Neuronal stem cell (in vitro differentiated cells): Measurements from ENCODE around the gene ETV6.

Experiments used
- DNase-seq: peaks from one replicate; pipeline ENCODE4 v3.0.0-alpha.2; 2013; ENCODE audit warnings: low spot score
- H2AFZ ChIP-seq: one replicate; pipeline ENCODE4 v1.6.1; 2013; ENCODE audit warnings: mild to moderate bottlenecking, low read length, inconsistent platforms
- H2AK5ac ChIP-seq: 2 replicates; pipeline ENCODE4 v1.6.1; 2013; ENCODE audit warnings: low read depth, mild to moderate bottlenecking, inconsistent platforms, low read length, moderate library complexity, mixed read lengths
- H2BK120ac ChIP-seq: 2 replicates; pipeline ENCODE4 v1.6.1; 2013; ENCODE audit warnings: low read depth, mild to moderate bottlenecking, inconsistent platforms, low read length, moderate library complexity, mixed read lengths
- H2BK12ac ChIP-seq: one replicate; pipeline ENCODE4 v1.6.1; 2013; ENCODE audit warnings: low read length, inconsistent platforms
- H2BK15ac ChIP-seq: 2 replicates; pipeline ENCODE4 v1.6.1; 2013; ENCODE audit warnings: mild to moderate bottlenecking, low read length, inconsistent platforms, mixed read lengths
- H2BK5ac ChIP-seq: one replicate; pipeline ENCODE4 v1.6.1; 2013; ENCODE audit warnings: inconsistent platforms, mild to moderate bottlenecking, low read length, moderate library complexity
- H3K14ac ChIP-seq: one replicate; pipeline ENCODE4 v1.6.1; 2013; ENCODE audit warnings: low read length, inconsistent platforms
- H3K18ac ChIP-seq: 2 replicates; pipeline ENCODE4 v1.6.1; 2013; ENCODE audit warnings: low read length, inconsistent platforms
- H3K23ac ChIP-seq: 2 replicates; pipeline ENCODE4 v1.6.1; 2013; ENCODE audit warnings: low read depth, mild to moderate bottlenecking, mixed read lengths, low read length, inconsistent platforms; ENCODE audit not compliant: poor library complexity
- H3K27ac ChIP-seq: replicated peaks from 3 replicates; pipeline ENCODE4 v1.5.1; 2013; ENCODE audit warnings: low read length, inconsistent platforms
- H3K27me3 ChIP-seq, 3 experiments: 2 replicates each; pipeline ENCODE4 v1.6.1; 2013; ENCODE audit warnings: low read length in 3 of 3, mild to moderate bottlenecking in 2 of 3, inconsistent platforms in 1 of 3, low read depth in 1 of 3, mixed read lengths in 1 of 3, moderate library complexity in 1 of 3; ENCODE audit not compliant: control insufficient read depth in 3 of 3, insufficient read depth in 3 of 3
- H3K36me3 ChIP-seq, 2 donors: replicated peaks in 1 of 2; 2 replicates each; pipeline ENCODE4 v1.6.1; 2013; ENCODE audit warnings: low read length in 2 of 2; ENCODE audit not compliant: control insufficient read depth in 2 of 2, insufficient read depth in 2 of 2
- H3K4ac ChIP-seq: 2 replicates; pipeline ENCODE4 v1.6.1; 2013; ENCODE audit warnings: inconsistent platforms, mild to moderate bottlenecking, low read length, moderate library complexity
- H3K4me1 ChIP-seq, 2 donors: 1 replicate in 1 of 2; 2 replicates in 1 of 2; pipeline ENCODE4 v1.6.1; 2013; ENCODE audit warnings: low read length in 2 of 2, low read depth in 1 of 2; ENCODE audit not compliant: control insufficient read depth in 2 of 2, insufficient read depth in 1 of 2
- H3K4me2 ChIP-seq: one replicate; pipeline ENCODE4 v1.6.1; 2013; ENCODE audit warnings: mild to moderate bottlenecking, low read length, inconsistent platforms; ENCODE audit not compliant: insufficient read depth, poor library complexity, severe bottlenecking
- H3K4me3 ChIP-seq, 2 donors: 2 replicates each; pipeline ENCODE4 v1.5.1; 2013; ENCODE audit warnings: low read length in 2 of 2, mild to moderate bottlenecking in 2 of 2, inconsistent platforms in 1 of 2, moderate library complexity in 1 of 2
- H3K79me1 ChIP-seq: one replicate; pipeline ENCODE4 v1.6.1; 2013; ENCODE audit warnings: low read depth, mild to moderate bottlenecking, inconsistent platforms, low read length, moderate library complexity
- H3K9ac ChIP-seq: one replicate; pipeline ENCODE4 v1.6.1; 2013; ENCODE audit warnings: mild to moderate bottlenecking, low read depth, low read length, inconsistent platforms; ENCODE audit not compliant: poor library complexity
- H3K9me3 ChIP-seq, 2 donors: replicated peaks in 1 of 2; 2 replicates each; pipeline versions ENCODE3 to v1.6.1; 2013; ENCODE audit warnings: low read length in 2 of 2, mild to moderate bottlenecking in 2 of 2, inconsistent platforms in 1 of 2, low read depth in 1 of 2, mixed read lengths in 1 of 2, moderate library complexity in 1 of 2; ENCODE audit not compliant: control insufficient read depth in 2 of 2, insufficient read depth in 1 of 2
- H4K8ac ChIP-seq: one replicate; pipeline ENCODE4 v1.6.1; 2013; ENCODE audit warnings: low read depth, mild to moderate bottlenecking, inconsistent platforms, low read length, moderate library complexity
- H4K91ac ChIP-seq: one replicate; pipeline ENCODE4 v1.6.1; 2013; ENCODE audit warnings: low read length, low read depth, mild to moderate bottlenecking, inconsistent platforms; ENCODE audit not compliant: poor library complexity
- WGBS, 2 donors: extraction: QIAGEN DNeasy Blood & Tissue Kit; methylation state at CpG; one replicate each; pipeline ENCODE4 v1.1.7; 2013; ENCODE audit warnings: missing lambda C conversion rate in 2 of 2, mixed read lengths in 1 of 2; ENCODE audit not compliant: insufficient read length in 2 of 2, insufficient replicate concordance in 1 of 2; ENCODE audit errors: extremely low coverage in 2 of 2; 5-methylcytosine and 5-hydroxymethylcytosine counted together

Gene ETV6

DNA sequence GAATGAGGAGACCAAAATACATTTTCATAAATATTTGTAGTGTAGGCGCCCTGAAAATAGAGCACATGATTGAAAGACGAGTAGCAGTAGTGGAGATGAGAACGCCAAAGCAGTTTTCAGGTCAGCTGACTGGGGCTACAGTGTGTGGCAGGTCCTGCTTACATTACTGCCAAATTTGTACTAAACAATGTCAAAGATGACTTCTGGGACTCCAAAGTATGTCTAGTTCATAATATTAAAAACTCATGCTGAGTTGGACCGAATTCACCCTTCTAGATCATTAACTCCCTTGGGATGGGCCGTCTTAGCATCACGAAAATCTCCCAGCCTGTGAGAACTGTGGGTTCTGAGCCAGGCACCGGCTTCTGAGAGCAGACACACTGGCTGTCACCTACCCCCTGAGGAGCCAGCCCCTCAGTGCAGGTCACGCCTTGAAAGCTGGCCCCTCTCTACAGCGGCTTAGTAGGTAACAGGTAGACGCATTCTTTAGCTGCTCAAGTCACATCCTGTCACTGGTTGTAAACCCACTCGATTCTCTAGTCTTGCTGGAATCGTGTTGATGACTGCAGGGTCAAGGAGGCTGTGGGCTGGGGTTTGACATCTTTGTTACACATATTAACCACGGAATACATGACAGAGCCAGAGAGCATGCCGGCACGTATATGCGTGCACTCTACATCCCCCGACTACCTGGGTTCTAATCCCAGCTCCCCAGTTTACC is 210.4 kb downstream of the ETV6 start:
- H2BK5ac ChIP-seq, result no peak overlapping the region
- H3K14ac ChIP-seq, result no peak overlapping the region
- H3K4me1 ChIP-seq, result peaks cover 26 to 29% of the 10 kb centered on the region in 2 donors
- no peak overlapping the region for H4K91ac ChIP-seq
- H3K4ac ChIP-seq, result no peak overlapping the region
- H3K79me1 ChIP-seq, result no peaks in the 10 kb centered on the region
- no peak for DNase-seq
- H3K4me3 ChIP-seq, result no peak overlapping the region
- H2BK15ac ChIP-seq, result no peak overlapping the region
- peaks cover 2 to 18% of the 10 kb centered on the region in 2 donors for H3K36me3 ChIP-seq
- H3K27me3 ChIP-seq, result no peaks in the 10 kb centered on the region
- H3K27ac ChIP-seq, result no peak overlapping the region
- WGBS, 2 donors, result no CpG with 5 or more reads among the region's 17 CpGs
- no peak overlapping the region for H2AK5ac ChIP-seq
- no peak overlapping the region for H2BK12ac ChIP-seq
- no peak overlapping the region for H3K18ac ChIP-seq
- H2AFZ ChIP-seq, result no peak overlapping the region
- no peak overlapping the region for H3K4me2 ChIP-seq
- H4K8ac ChIP-seq, result no peak overlapping the region
- no peak overlapping the region for H3K9ac ChIP-seq
- H3K9me3 ChIP-seq, result no peaks in the 10 kb centered on the region
- H3K23ac ChIP-seq, result no peak overlapping the region
- no peak overlapping the region for H2BK120ac ChIP-seq

DNA sequence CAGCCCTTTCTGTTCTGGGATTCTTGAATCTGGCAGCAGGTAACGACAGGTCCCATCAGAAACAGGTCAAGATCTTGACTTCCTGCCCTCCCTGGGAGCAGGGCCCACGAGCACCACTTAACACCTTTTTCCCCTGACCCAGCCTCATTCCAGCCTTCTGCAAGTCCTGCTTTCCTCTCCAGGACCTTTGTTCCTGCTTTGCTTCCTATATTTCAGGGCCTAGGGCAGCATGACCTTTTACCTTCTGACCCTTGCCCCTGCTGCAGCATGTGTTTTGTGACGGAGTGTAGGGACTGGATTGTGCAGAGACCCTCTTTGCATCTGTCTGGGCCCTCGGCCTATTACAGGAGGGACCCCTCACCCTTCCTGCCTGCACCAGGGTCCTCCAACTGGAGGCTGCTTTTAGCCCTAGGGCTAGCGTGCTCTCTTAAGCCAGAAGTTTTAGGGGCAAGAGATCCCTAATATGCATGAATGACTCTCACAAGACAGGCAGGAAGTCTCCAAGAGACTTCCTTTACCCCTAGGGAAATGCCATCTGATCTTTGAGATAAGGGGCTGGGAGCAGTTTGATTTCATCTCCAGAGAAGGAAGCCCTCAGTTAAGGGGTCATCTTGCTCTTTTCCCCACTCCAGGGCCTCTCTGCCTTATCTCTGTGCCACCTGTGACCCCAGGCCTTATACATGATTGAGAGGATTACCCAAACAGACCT is 211.8 kb downstream of the ETV6 start:
- H3K9me3 ChIP-seq, result peaks cover 2 to 11% of the 10 kb centered on the region in 2 donors
- H3K4me1 ChIP-seq, result peaks cover 15 to 16% of the 10 kb centered on the region in 2 donors
- no peak overlapping the region for H3K14ac ChIP-seq
- H2BK12ac ChIP-seq, result no peak overlapping the region
- DNase-seq, result no peak
- H3K9ac ChIP-seq, result no peak overlapping the region
- H4K91ac ChIP-seq, result no peak overlapping the region
- H2BK120ac ChIP-seq, result no peak overlapping the region
- H3K27me3 ChIP-seq, result no peaks in the 10 kb centered on the region
- no peak overlapping the region for H3K23ac ChIP-seq
- no peak overlapping the region for H3K4me2 ChIP-seq
- H3K27ac ChIP-seq, result peak overlapping the region; percentile 27
- H4K8ac ChIP-seq, result no peak overlapping the region
- peak overlapping the region; percentile 21 for H2BK5ac ChIP-seq
- H3K79me1 ChIP-seq, result no peaks in the 10 kb centered on the region
- H2AK5ac ChIP-seq, result no peak overlapping the region
- H3K4me3 ChIP-seq, result no peak overlapping the region
- WGBS, 2 donors, result no CpG with 5 or more reads among the region's 5 CpGs
- peaks cover 2 to 18% of the 10 kb centered on the region in 2 donors for H3K36me3 ChIP-seq
- H2BK15ac ChIP-seq, result no peak overlapping the region
- peak overlapping the region; percentile 40 for H3K18ac ChIP-seq
- no peak overlapping the region for H3K4ac ChIP-seq
- H2AFZ ChIP-seq, result no peak overlapping the region

DNA sequence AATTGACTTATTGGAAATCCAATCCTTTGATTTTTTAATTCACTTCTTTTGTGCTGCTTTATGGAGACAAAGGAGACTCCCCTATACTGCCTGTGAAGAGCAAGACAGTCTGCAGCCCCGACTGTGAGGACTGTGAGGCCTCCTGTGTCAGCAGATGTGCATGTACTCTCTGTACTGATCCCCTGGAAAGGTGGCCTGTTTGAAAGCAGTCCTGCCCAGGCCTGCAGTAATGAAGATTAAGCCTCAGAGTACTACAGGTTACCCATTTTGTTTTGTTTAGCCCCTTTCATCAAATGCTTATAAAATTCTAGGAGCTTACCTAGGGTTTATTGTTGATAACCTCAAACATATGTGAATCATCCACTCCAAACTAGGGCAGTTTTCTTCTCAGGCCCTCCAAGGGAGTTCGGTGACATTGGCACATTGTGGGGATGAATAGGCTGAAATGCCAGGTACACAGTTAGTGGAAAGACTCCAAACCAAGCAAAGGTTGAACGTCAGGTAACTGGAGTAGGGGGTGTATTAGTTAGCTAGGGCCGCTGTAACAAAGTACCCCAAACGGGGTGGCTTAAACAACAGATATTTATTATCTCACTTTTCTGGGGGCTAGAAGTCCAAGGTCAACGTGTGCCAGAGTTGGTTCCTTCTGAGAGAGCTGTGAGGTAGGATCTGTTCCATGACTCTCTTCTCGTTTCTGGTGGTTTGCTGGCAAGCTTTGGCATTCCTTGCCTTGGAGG is 212.6 kb downstream of the ETV6 start:
- H3K18ac ChIP-seq, result no peak overlapping the region
- no peak overlapping the region for H2BK12ac ChIP-seq
- H4K8ac ChIP-seq, result no peak overlapping the region
- no peak overlapping the region for H3K27ac ChIP-seq
- no peak overlapping the region for H4K91ac ChIP-seq
- peaks cover 12 to 14% of the 10 kb centered on the region in 2 donors for H3K4me1 ChIP-seq
- no peak overlapping the region for H3K9ac ChIP-seq
- H3K14ac ChIP-seq, result no peak overlapping the region
- H3K4me2 ChIP-seq, result no peak overlapping the region
- no peak overlapping the region for H2BK15ac ChIP-seq
- H3K9me3 ChIP-seq, result peaks cover 5 to 15% of the 10 kb centered on the region in 2 donors
- H3K23ac ChIP-seq, result no peak overlapping the region
- H3K79me1 ChIP-seq, result no peaks in the 10 kb centered on the region
- H2BK120ac ChIP-seq, result no peak overlapping the region
- H3K4me3 ChIP-seq, result no peak overlapping the region
- DNase-seq, result no peak
- no peak overlapping the region for H2BK5ac ChIP-seq
- H3K36me3 ChIP-seq, result peaks cover 0 to 18% of the 10 kb centered on the region in 2 donors
- no peak overlapping the region for H2AK5ac ChIP-seq
- H2AFZ ChIP-seq, result no peak overlapping the region
- no peaks in the 10 kb centered on the region for H3K27me3 ChIP-seq
- no peak overlapping the region for H3K4ac ChIP-seq
- WGBS, 2 donors, result no CpG with 5 or more reads among the region's 7 CpGs

DNA sequence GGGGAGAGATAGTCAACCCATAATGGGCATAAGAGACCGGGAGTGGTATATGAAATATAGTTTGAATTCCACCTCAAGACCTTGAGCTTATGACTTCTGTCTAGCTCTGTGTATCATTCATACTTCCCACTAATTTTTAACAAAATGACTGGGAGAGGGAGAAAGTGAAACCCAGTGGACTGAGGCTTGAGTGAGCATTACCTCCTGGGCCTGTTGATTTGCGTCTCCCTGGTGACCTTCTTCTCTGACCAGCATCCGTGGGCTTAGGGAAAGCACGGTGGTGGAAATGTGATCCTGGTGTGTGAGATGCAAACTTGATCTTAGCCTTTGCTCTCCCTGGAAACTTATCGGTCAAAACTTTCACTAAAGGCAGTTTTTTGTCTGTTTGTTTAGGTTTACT is 213.3 kb downstream of the ETV6 start:
- no peak overlapping the region for H3K9ac ChIP-seq
- H2BK12ac ChIP-seq, result no peak overlapping the region
- H3K79me1 ChIP-seq, result no peaks in the 10 kb centered on the region
- H2BK5ac ChIP-seq, result no peak overlapping the region
- H3K4me1 ChIP-seq, result peaks cover 12 to 14% of the 10 kb centered on the region in 2 donors
- DNase-seq, result no peak
- no peaks in the 10 kb centered on the region for H3K27me3 ChIP-seq
- no peak overlapping the region for H2BK15ac ChIP-seq
- H3K9me3 ChIP-seq, result peaks cover 5 to 15% of the 10 kb centered on the region in 2 donors
- no peak overlapping the region for H3K23ac ChIP-seq
- H3K36me3 ChIP-seq, result peaks cover 0 to 21% of the 10 kb centered on the region in 2 donors
- H3K14ac ChIP-seq, result no peak overlapping the region
- H3K18ac ChIP-seq, result no peak overlapping the region
- no peak overlapping the region for H4K91ac ChIP-seq
- H3K27ac ChIP-seq, result no peak overlapping the region
- no peak overlapping the region for H4K8ac ChIP-seq
- H3K4ac ChIP-seq, result no peak overlapping the region
- no peak overlapping the region for H3K4me3 ChIP-seq
- no peak overlapping the region for H2AFZ ChIP-seq
- no CpG with 5 or more reads among the region's 5 CpGs for WGBS, 2 donors
- H2AK5ac ChIP-seq, result no peak overlapping the region
- no peak overlapping the region for H2BK120ac ChIP-seq
- H3K4me2 ChIP-seq, result no peak overlapping the region
